Measurements from ENCODE around the gene ACOXL.
A peak's percentile ranks its signal among the peaks of the same experiment; 100 is the strongest.

ACOXL gene

DNA sequence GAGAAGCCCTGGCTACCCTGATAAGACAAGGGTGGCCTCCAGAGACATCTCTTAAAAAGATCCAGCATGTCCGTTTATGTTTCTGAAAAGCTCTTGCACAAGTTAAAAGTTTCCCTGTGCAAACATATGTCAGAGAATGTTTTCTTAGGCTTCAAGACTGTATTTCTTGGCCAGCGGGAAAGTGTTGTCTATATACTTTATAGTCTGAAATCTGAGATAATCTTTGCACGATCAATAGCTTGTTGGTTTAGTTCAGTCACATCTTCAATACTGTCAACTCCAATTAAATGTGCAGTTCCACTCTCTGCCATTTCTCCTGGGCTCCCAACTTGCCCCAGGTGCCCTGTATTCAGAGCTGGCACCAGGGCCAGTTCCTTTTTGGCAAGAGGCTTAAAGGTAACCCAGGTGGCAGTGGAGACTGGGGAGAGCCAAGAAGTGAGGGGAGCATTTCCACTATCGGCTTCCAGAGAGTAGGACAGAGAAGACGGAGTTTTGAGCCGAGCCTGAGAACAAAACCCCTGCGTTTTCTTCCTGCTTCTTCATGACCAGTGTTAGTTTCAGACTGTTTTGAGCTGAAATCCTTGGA is 64.4 kb downstream of the ACOXL start:
- no peak for DNase-seq

DNA sequence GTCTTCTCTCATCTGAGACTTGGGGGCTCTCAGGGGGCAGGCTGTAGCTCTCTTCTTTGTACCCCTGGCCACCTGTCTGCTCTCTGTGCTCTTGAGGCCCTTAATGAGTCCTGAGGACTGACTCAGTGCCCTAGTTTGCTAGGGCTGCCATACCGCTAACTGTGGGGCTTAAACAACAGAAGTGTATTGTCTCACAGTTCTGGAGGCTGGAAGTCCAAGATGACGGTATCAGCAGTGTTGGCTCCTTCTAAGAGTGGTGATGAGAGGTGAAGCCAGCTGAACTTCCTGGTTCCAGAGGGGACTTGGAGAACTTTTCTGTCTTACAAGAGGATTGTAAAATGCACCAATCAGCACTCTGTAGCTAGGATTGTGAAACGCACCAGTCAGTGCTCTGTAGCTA is 67.0 kb downstream of the ACOXL start:
- DNase-seq, result no peak

DNA sequence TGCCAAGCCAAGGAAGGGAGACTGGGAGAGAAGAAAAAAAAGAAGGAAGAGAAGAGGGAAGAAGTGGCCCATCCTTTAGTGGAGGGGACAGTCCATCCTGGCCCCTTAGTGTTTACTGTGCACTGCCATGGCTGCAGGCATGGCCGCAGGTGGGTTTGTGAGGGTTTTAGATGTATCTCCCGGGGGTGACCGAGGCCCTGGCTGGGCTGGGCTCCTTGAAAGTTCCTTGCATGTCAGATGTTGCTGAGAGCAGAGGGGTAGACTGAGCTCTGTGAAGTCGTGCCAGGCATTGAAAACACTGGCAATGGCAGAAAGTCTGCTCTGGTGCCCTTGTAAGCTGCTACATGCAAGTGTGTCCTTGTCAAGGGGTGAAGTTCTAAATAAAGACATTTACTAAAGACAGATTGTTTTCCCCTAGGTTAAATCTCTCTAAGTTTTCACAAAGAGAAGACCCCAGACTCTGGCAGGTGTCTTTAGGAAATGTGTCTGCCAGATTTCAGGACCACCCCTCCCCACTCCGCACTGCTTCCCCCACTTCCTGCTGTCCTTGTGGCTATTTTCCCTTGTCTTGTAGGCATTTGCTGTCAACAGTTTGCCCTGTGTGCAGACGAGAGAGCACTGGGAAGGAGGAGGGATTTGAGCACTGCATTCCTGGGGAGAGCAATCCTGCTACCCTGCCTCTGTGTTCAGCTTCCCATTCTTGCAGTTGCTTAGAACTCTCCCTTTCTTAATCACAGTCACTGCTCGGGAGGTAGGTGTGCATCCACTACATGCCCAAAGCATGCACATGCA is 68.4 kb downstream of the ACOXL start:
- DNase-seq, result no peak

DNA sequence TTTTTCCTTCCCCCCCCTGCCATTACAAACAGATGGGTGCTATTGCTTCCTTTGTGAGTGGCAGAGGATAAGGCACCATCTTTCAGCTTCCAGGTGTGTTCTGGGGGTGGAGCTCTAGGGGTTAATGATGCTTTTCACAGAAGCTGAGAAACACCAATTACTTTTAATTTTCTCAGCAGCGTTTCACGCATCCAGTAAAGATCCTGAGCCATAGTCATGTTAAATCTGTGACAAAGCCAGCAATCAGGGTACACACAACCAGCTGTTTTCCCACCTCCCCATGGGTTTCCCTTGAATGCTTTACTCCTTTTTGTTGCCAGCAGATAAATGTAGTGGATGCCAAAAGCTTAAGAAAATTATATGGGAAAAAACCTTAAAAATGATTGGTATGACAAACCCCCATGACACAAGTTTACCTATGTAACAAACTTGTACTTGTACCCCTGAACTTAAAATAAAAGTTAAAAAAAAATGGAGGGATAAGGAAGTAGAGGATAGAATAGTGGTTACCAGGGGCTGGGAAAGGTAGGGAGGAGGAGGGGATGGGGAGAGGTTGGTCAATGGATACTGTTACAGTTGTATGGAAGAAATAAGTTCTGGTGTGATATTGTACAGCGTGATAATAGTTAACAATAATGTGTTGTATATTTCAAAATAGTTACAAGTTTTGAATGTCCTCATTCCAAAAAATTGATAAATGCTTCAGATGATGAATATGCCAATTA is 70.0 kb downstream of the ACOXL start:
- DNase-seq, result no peak

DNA sequence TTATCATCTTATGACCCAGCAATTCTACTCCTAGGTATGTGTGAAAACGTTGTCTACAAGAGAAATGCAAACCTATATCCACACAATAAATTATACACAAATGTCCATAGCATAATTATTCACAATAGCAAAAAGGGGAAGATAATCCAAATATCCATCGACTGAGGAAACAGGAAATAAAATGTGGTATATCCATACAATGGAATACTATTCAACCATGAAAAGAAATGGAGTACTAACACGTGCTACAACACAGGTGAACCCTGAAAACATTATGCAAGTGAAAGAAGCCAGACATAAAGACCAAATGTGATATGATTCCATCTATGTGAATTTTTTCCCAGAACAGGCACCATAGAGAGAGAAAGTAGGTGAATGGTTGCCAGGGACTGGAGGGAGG is 72.1 kb downstream of the ACOXL start:
- no peak for DNase-seq

DNA sequence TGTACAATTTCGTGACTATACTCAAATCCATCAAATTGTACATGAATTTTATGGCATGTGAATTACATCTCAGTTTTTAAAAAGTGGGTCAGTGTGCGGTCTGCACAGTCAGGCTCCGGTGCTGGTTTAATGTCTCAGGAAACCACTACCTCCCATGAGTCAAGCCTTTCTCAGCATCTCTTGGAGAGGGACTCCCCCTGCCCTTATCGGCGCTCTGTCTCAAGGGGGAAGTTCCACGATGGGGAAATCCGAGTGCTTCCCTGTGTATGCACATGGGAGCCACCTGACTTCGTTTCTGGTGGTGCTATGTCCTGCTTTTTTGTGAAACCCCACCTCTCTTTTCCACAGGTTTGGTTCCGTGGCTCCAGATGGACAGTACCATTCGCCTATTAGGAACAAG is 72.5 kb downstream of the ACOXL start:
- DNase-seq, result peak; percentile 37 to 38

DNA sequence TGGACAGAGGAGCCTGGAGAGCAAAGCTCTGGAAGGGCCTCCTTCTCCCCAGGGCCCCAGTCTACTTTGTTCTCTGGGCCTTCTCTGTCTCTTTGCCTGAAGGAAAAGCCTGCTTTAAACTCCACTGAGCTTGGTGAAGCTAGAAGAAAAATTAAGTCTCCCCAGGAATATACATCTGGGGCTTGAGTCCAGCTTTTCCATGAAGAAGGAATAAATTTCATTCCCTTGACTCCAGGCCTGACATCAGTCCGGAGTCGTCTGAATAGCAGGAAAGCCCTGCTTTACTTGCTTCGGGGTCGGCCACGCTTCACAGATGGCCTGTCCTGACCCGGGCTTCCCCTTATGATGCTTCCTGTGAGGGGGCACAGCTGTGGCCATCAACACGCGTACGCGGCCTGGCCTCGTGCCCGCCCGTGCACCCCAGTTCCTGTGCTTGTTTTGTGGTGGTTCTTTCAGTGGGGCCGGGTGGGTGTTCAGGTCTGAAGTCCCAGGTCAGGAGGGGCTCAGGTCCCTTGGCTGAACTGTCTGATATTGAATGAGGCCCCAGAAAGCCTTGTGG is 73.6 kb downstream of the ACOXL start:
- no peak for DNase-seq

DNA sequence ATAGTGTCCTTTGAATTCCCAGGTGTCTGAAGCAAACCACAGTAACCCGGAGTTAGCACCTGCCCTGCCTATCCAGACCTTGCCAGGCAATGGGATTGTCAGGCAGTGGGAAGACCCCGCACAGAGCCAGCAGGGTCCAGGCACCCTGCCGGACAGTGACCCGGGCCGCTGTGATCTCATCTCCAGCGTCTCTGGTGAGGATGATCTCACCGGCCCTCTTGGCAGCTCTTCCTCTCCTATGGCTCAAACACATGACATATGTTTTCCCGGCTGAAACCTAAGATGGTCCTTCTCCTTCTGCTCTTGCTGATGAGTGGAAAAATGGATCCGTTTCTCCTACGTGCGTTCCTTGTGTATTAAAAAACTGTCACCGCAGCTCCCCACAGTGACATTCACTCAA is 75.1 kb downstream of the ACOXL start:
- DNase-seq, result no peak

DNA sequence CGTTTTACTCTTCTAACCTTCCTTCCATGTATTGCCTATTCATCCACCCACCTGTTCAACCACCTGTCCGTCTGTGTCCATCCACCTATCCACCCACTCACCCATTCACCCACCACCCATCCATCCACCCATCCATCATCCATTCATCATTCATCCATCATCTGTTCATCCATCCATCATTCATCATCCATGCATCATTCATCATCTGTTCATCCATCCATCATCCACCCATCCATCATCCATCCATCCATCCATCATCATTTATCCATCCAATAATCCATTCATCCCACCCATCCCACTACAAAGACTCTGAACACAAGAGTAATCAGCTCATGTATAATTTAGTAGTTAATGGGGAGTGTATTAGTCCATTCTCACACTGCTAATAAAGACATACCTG is 78.0 kb downstream of the ACOXL start:
- no peak for DNase-seq

DNA sequence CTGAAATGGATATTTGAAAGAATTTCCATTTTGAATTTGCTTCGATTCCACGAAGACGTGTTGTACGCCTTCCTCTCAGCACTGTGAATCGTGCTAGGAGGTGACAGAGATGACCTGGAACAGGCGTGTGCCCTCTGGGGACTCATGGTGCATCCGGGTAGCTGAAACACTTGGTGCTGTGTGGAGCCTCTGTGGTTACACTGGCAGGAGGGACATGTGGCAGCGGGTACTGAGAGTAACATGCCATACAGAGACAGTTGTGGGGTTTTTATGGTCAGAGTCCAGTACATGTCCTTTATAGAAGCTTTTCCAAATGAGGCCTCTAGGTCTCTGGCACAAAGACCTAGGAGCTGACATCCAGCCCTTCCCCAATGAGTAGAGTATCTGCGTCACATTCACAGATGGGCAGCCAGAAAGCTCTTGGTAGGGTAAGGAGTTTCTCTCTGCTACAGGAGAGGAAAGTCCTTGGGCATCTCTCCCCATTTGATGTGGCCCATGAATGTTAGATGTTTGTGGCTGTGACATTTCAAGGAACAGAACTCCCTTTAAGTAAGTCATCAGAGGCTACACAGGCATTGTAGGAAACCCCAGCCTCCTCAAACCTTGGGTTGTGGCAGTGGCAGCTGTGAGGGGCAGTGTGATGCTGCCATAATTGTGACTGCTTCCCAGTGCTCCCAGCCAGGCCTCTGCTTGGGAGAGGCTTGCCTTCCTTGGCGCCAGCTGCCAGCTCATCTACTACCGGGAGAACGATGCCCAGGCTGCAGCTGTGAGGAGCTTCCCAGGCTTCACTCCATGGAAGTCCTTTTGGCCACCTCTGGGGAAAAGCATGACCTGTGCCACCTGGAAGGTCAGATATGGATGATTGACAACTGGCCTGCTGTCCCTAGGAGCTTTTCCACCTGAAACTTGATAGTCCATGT is 80.6 kb downstream of the ACOXL start:
- no peak for DNase-seq

DNA sequence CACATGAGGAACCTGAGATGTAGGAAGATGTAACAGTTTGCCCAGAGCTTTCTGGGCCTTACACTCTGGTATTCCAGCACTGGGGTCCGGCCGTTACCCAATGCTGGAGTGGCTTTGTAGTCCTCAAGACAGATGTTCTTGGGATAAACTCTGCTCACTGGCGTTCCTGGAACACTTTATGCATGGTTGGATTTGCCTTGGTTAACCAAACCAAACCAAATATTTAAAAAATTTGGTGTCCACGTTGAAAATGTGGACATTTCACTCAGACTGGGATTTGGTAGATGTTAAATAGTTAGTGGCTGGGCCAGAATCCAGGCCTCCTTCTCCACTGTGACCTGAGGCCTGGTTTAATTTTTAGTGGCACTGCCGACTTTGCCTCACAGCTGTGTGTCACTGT is 81.5 kb downstream of the ACOXL start:
- no peak for DNase-seq

DNA sequence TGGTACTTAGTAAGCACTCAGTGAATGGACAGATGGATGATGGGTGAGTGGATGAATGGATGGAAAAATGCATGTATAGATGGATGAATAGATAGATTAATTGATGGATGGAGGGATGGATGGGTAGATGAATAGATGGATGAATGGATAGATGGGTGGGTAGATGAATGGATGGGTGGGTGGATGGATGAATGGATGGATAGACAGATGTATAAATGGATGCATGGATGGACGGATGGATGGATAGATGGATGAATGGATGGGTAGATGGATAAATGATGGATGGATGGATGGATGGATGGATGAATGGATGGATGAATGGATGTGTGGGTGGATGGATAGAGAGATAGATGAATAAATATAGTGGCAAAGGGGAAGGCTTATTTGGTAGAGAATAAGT is 83.6 kb downstream of the ACOXL start:
- DNase-seq, result no peak

DNA sequence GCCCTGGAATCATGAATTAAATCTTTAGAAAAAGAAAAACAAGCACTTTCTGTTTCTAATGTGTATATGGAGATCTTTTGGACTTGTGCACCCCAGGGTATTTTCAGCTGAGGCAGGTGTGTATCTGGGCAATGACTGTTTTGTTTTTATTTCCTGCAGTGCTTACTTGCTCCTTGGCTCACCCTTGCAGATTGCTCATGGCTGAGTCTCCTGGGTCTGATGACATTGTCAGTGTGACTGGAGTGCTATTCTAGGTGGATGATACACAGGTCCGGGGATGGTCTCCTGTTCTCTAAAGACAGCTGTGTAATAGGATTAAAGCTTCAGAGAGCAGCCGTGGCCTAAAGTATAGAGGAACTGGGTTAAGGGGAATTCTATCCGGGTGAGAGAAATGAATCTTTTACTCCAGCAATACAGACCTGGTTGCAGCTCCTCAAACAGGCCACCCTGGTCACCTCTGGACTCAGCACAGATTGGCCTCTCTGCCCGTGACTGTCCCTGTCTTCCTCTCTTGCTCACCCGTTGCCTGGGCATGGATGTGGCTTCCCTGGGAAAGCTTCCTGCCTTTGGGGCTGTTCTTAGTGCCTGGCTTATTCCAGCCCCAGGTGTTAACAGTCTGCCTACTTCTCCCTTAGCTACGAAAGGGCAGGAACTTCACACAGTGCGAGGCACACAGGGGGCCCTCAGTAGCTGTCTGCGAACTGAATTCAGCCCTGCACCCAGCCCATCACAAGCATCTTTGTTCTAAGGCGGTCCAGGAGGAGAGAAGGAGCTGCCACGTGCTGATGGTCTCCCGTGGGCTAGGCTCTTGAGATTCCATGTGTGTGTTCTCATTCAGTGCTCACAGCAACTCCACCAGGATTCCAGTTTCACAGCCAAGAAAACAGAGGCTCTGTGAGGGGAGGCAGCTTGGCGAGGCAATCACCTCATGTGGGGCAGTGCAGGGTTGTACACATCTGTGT is 84.3 kb downstream of the ACOXL start:
- DNase-seq, result no peak

DNA sequence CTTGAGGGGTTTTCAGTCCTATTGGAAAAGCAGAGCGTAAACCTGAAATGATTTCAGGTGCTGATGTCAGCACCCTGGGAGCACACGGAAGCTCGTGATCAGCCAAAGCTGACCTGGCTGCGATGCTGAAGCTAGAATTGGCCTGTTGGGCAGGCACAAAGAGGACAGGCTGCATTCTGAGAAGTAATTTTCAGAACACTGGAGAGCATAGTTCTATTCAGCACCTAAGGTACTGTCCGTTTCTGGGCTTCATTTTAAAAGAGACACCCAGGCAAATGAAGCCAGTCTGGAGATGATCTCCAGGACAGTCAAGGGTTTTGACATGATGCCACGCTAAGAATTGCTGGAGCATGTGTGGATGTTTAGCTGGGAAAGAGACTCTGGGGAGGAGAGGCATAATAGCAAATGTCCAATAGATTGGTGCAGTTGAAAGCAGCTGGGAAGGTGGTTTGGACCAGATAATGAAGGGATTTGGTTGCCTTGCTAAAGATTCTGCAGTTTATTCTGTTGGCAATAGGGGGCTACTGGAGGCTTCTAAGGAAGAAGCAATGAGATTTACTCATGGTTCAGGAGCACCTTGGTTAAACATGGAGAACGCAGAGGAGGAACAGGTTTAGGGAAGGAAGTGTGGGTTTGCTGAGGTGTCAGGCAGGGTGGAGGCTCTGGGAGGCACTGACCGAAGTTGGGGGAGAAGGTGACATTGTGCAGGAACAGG is 86.6 kb downstream of the ACOXL start:
- no peak for DNase-seq

DNA sequence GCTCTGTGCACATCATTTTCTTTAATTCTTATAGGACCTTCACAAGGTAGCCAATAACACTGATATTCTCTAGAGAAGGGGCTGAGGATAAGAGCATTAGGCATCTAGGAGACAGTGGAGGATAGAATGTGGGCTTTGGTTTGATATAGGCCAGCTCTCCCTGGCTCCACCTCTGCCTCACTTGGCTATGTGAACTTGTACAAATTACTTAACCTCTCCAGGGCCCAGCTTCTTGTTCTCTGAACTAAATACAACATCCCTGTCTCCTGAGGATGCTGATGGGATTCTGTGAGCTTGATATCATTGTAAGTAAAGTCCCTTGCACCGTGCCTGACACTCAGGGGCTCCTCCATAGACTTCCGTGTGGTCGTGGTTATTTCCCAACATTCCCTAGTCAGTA is 87.3 kb downstream of the ACOXL start:
- DNase-seq, result no peak

DNA sequence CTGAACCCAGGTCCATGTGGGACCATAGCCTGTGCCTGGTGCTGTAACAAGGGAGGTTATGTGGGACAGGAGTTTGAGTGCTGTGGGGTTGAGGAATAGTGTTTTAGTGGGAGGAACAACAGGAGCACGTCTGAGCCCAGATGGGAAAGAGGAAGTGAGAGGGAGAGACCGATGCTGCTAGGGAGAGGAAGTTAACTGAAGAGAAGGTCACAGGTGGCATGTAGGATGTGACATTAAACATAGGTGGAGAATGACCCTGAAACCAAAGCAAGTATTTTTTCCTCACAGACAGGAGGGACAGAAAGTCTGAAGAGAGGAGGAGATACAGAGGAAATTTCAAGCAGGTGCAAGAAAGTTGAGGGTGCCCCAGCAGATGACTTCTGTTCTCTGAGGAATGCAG is 87.8 kb downstream of the ACOXL start:
- no peak for DNase-seq

DNA sequence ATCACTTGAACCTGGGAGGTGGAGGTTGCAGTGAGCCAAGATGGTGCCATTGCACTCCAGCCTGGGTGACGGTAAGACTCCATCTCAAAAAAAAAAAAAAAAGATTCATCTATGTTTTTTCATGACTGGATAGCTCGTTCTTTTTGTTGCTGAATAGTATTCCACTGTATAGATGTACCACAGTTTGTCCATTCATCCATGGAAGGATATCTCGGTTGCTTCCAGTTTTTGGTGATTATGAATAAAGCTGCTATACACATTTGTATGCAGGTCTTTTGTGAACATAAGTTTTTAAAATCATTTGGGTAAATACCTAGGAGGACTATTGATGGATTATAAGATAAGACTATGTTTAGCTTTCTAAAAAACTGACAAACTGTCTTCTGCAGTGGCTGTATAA is 90.8 kb downstream of the ACOXL start:
- DNase-seq, result no peak

DNA sequence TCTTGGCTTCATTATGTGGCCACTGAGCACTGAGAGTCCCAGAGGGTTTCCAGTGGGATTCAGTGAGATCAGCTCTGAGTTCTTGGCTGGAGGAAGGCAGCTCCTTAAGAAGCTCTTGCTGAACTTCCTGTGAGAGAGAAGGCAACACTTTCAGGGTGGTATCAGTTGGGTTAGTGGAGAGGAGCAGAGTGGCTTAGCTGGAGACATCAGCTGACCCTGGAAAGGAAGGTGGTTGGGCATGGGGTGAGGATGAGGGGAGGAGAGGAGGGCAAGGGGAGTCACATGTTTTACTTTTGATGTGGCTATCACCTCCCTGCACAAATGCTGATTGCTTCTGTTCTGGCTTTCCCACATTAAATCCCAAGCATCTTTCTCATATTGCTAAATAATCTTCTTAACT is 95.1 kb downstream of the ACOXL start:
- DNase-seq, result no peak

DNA sequence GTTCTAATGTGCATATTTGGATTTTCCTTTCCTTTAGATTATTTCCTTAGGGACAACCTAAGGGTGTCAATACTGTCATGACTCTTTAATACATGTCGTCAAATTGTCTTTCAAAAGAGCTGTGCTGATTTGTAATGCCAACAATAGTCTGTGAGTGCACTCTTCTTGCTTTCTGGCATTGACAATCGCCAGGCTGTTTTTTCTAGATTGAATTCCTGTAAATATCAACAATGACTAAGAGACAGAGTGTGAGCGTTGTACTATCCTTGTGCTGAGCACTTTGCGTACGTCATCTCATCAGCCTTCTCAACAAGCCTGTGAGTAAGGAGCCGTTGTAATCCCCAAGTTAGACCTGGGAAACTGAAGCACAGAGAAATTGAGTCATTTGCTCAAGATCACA is 96.0 kb downstream of the ACOXL start:
- DNase-seq, result no peak

DNA sequence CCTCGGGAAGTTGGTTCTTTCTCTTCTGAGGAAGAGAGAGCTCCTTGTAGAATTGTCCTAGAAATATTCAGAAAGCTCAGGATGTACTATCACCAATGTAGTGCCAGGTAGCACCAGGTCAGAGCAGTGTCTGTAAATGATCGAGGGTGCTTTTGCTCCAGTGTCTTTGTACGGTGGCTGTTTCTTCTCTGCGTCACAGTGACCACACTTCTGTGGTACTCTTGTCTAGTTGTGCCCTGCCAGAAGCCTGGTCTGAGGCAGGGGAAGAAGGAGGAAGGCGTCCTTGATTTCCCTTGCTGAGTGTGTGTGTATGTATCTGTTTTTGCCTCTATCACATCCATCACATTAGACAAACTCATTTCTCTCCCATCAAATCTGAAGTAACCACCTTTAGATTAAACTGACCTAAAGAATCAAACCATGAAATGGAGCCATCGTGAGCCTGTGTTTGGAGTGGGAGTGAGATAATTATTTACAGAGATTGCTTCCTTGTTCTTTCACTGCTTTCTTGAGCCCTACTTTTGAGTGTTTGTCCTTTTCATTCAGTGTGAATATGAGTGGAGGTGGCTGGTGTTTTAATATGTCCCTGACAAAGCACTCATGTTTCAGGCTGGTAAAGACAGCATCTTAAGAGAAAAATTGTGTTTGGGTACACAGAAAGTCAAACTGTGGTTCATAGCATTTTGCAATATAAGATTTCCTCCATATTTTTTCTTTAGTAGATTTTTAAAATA is 97.2 kb downstream of the ACOXL start:
- DNase-seq, result no peak

All from activated CD4-positive, alpha-beta T cell treated with anti-CD3 and anti-CD28 coated beads, Interleukin-2, amount 50 U/mL, for 4 hours (primary cell).